Mesothelial cell of epicardium (in vitro differentiated cells): ENCODE data around the gene CACNA2D3. TPM values are rescaled to one million over a fixed set of nuclear protein-coding genes. Genes with fewer than 3 reads are reported as not detected.

Experiments
- DNase-seq, 2 experiments: peaks; one replicate each; pipeline ENCODE4 v3.0.0; 2021; ENCODE audit warnings: low spot score in 2 of 2; ENCODE audit not compliant: unreplicated experiment in 2 of 2
- H3K27ac Mint-ChIP-seq: 2 replicates; pipeline ENCODE4 v1.8.0; 2021; ENCODE audit warnings: mixed read lengths
- H3K27me3 Mint-ChIP-seq: 2 replicates; pipeline ENCODE4 v1.8.0; 2021; ENCODE audit warnings: low read depth, mixed read lengths
- H3K36me3 Mint-ChIP-seq: 2 replicates; pipeline ENCODE4 v1.8.0; 2021; ENCODE audit warnings: mixed read lengths
- H3K4me1 Mint-ChIP-seq: 2 replicates; pipeline ENCODE4 v1.8.0; 2021; ENCODE audit warnings: mixed read lengths
- H3K4me3 Mint-ChIP-seq: 2 replicates; pipeline ENCODE4 v1.8.0; 2021; ENCODE audit warnings: mild to moderate bottlenecking, moderate library complexity, mixed read lengths
- H3K9me3 Mint-ChIP-seq: 2 replicates; pipeline ENCODE4 v1.8.0; 2021; ENCODE audit warnings: mixed read lengths
- CTCF ChIP-seq: fragments of 200-600 bp; sonication (generic); IDR thresholded peaks from one replicate; pipeline ENCODE4 v1.5.0; 2021; ENCODE audit warnings: antibody characterized with exemption; ENCODE audit not compliant: unreplicated experiment
- total RNA-seq: library from RNA; stranded (reverse); gene quantifications from 3 replicates; pipeline ENCODE4 v1.2.1, GENCODE V29; 2021

Gene CACNA2D3
- total RNA-seq, 1 donor from 2014 or later = 2.3 TPM

DNA sequence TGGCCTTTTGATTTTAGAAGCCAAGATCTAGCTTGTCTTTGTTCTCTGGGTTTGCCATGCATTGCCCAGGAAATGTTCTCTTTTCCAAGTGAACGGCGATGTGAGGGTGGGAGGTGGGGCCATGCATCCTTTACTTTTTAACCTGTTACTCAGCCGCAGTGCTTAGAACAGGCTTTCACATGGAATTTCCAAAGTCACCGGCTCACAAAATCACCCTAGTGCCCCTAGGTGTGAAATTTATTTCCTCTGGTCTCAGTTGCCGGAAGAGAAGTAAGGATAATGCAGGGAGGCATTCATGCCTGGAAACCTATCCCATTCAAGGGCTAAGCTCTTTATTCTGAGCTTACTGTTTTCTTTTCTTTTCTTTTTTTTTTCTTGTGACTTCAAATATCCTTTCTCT, 93.2 kb downstream of the CACNA2D3 start:
- peaks cover 6% of the 10 kb centered on the region for H3K9me3 Mint-ChIP-seq
- H3K27me3 Mint-ChIP-seq = peaks cover 2% of the 10 kb centered on the region
- H3K4me3 Mint-ChIP-seq = no peak overlapping the region
- no peak for DNase-seq
- H3K4me1 Mint-ChIP-seq = no peaks in the 10 kb centered on the region
- H3K27ac Mint-ChIP-seq = no peak overlapping the region
- no peak for TF ChIP-seq CTCF
- no peaks in the 10 kb centered on the region for H3K36me3 Mint-ChIP-seq

- TF ChIP-seq CTCF = no peak
- H3K4me1 Mint-ChIP-seq = no peaks in the 10 kb centered on the region
- H3K27ac Mint-ChIP-seq = no peak overlapping the region
- DNase-seq = no peak
- H3K27me3 Mint-ChIP-seq = peaks cover 2% of the 10 kb centered on the region
- H3K4me3 Mint-ChIP-seq = no peak overlapping the region
- no peaks in the 10 kb centered on the region for H3K9me3 Mint-ChIP-seq
- H3K36me3 Mint-ChIP-seq = no peaks in the 10 kb centered on the region
Observed at GRCh38 chr3:54217828-54218227, 95.5 kb downstream of the CACNA2D3 start.

DNA sequence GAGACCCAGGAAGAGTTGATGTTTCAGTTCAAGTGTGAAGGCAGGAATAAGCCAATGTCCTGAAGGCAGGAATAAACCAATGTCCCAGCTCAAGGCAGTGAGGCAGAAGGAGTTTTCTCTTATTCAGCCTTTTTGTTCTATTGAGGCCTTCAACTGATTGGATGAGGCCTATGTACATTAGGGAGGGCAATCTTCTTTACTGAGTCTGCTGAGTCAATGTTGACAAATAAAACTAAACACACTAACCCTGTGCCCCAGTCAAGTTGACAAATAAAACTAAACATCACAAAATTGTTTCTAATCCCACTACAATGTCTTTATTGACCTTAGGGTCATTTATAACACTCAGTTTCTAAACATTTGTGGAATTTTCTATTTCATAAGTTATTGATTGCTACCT, 100.0 kb downstream of the CACNA2D3 start:
- no peak for TF ChIP-seq CTCF
- Mint-ChIP-seq H3K4me3 (no peak overlapping the region), H3K27ac (no peak overlapping the region), H3K27me3 (peaks cover 2% of the 10 kb centered on the region), H3K36me3 (no peaks in the 10 kb centered on the region), H3K4me1 (no peaks in the 10 kb centered on the region), H3K9me3 (peaks cover 7% of the 10 kb centered on the region)
- no peak for DNase-seq

DNA sequence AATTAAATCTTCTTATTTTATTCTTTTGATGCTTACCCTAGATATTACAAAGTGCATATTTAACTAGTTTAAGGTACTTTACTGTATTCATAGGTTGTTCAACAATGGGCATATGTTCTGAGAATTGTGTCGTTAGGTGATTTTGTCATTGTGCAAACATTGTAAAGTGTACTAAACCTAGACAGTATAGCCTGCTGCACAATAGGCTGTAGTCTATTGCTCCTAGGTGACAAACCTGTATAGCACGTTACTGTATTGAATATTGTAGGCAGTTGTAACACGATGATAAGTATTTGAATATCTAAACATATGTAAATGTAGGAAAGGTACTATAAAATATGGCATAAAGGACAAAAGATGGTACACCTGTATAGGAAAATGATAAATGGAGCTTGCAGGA, 100.7 kb downstream of the CACNA2D3 start:
- H3K4me3 Mint-ChIP-seq = no peak overlapping the region
- peaks cover 7% of the 10 kb centered on the region for H3K9me3 Mint-ChIP-seq
- DNase-seq = no peak
- H3K36me3 Mint-ChIP-seq = no peaks in the 10 kb centered on the region
- H3K27ac Mint-ChIP-seq = no peak overlapping the region
- H3K4me1 Mint-ChIP-seq = no peaks in the 10 kb centered on the region
- no peak for TF ChIP-seq CTCF
- H3K27me3 Mint-ChIP-seq = peaks cover 2% of the 10 kb centered on the region

DNA sequence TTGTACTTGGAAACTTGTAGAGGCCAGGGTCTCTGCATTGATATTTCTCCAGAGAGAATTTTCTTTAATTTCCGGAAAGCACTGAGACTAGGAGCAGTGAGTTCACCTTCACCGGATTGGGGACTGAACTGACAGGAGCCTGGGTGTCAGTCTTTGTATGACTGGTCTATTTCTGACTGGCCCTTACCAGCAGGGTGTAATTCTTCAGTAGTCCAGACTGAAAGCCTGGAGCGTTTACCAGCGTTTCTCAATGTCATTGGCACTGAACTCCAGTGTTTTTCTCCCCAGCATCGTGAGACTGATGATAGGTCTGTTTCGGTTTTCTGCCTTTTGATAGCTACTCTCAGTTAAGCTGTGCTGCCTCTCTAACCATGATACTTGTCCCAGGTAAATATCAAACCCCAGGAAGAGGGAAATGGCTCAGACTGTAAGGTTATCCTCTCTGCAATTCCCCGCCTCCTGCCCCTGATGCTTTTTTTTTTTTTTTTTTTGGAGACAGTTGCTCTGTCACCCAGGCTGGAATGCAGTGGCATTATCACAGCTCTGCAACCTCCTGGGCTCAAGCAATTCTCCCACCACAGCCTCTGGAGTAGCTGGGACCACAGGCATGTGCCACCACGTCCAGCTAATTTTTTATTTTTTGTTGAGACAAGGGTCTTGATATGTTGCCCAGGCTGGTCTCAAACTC, 103.6 kb downstream of the CACNA2D3 start:
- no peak for DNase-seq
- no peak for TF ChIP-seq CTCF
- H3K4me3 Mint-ChIP-seq = no peak overlapping the region
- H3K36me3 Mint-ChIP-seq = no peaks in the 10 kb centered on the region
- H3K27ac Mint-ChIP-seq = no peak overlapping the region
- H3K27me3 Mint-ChIP-seq = no peaks in the 10 kb centered on the region
- peaks cover 7% of the 10 kb centered on the region for H3K9me3 Mint-ChIP-seq
- no peaks in the 10 kb centered on the region for H3K4me1 Mint-ChIP-seq

GRCh38 chr3:54228806-54229205, 106.5 kb downstream of the CACNA2D3 start:
- Mint-ChIP-seq H3K27ac (no peak overlapping the region), H3K9me3 (peaks cover 7% of the 10 kb centered on the region), H3K4me1 (no peaks in the 10 kb centered on the region), H3K36me3 (no peaks in the 10 kb centered on the region), H3K27me3 (no peaks in the 10 kb centered on the region), H3K4me3 (no peak overlapping the region)
- no peak for DNase-seq
- no peak for TF ChIP-seq CTCF
